HepG2 (cell line): ENCODE results near the gene HYDIN. TPM values are rescaled to one million over a fixed set of nuclear protein-coding genes. Genes with fewer than 3 reads are reported as not detected.

ENCODE experiments used
- ATF5 ChIP-seq: sonication (generic); formaldehyde crosslinking; IDR thresholded peaks from 2 replicates; pipeline ENCODE4 v1.4.0; 2020; ENCODE audit warnings: mild to moderate bottlenecking, low read depth, missing genetic modification reagents
- BCLAF1 ChIP-seq: fragments of 450-650 bp; IDR thresholded peaks from 2 replicates; pipeline ENCODE4 v1.6.1; 2017; ENCODE audit warnings: mild to moderate bottlenecking
- BORCS8-MEF2B ChIP-seq: sonication (generic); formaldehyde crosslinking; IDR thresholded peaks from 2 replicates; pipeline ENCODE4 v1.8.0; 2022; ENCODE audit warnings: mild to moderate bottlenecking, missing genetic modification reagents
- CHCHD3 ChIP-seq: sonication (generic); formaldehyde crosslinking; IDR thresholded peaks from 2 replicates; pipeline ENCODE4 v1.8.0; 2022; ENCODE audit warnings: mild to moderate bottlenecking, missing genetic modification reagents, moderate library complexity
- DR1 ChIP-seq: sonication (generic); formaldehyde crosslinking; IDR thresholded peaks from 2 replicates; pipeline ENCODE4 v1.8.0; 2021; ENCODE audit warnings: mild to moderate bottlenecking, missing genetic modification reagents, inconsistent platforms
- FOSL2 ChIP-seq: sonication (generic); formaldehyde crosslinking; IDR thresholded peaks from 2 replicates; pipeline ENCODE4 v1.4.0; 2020; ENCODE audit warnings: missing genetic modification reagents
- HIVEP1 ChIP-seq: sonication (generic); formaldehyde crosslinking; IDR thresholded peaks from 2 replicates; pipeline ENCODE4 v1.4.0; 2020; ENCODE audit warnings: mild to moderate bottlenecking, missing genetic modification reagents
- ISL2 ChIP-seq: sonication (generic); formaldehyde crosslinking; IDR thresholded peaks from 2 replicates; pipeline ENCODE4 v1.5.0; 2020; ENCODE audit warnings: missing genetic modification reagents
- RNF2 ChIP-seq: fragments of 450-650 bp; conservative IDR thresholded peaks from 2 replicates; pipeline ENCODE4 v1.6.1; 2016; ENCODE audit warnings: low read depth
- SALL2 ChIP-seq: sonication (generic); formaldehyde crosslinking; IDR thresholded peaks from 2 replicates; pipeline ENCODE4 v1.8.1; 2023; ENCODE audit warnings: mild to moderate bottlenecking, missing genetic modification reagents, inconsistent platforms
- SP2 ChIP-seq: sonication (generic); formaldehyde crosslinking; IDR thresholded peaks from 2 replicates; pipeline ENCODE4 v1.5.1; 2020; ENCODE audit warnings: mild to moderate bottlenecking, missing genetic modification reagents
- SRSF4 ChIP-seq: fragments of 200-400 bp; formaldehyde crosslinking; IDR thresholded peaks from one replicate; pipeline ENCODE4 v1.6.1; 2018; ENCODE audit warnings: mild to moderate bottlenecking, low read depth, low read length, moderate library complexity; ENCODE audit not compliant: poor library complexity, severe bottlenecking
- STAT5B ChIP-seq: sonication (generic); formaldehyde crosslinking; IDR thresholded peaks from 2 replicates; pipeline ENCODE4 v1.4.0; 2020; ENCODE audit warnings: missing genetic modification reagents
- SUZ12 ChIP-seq: fragments of 150-350 bp; IDR thresholded peaks from 2 replicates; pipeline ENCODE4 v1.6.1; 2014; ENCODE audit warnings: low read depth, low read length
- TEAD2 ChIP-seq: sonication (generic); formaldehyde crosslinking; IDR thresholded peaks from 2 replicates; pipeline ENCODE4 v1.9.0; 2021; ENCODE audit warnings: missing genetic modification reagents
- TFAP4 ChIP-seq: sonication (generic); IDR thresholded peaks from 2 replicates; pipeline ENCODE4 v1.6.1; 2016; ENCODE audit warnings: low read depth, borderline replicate concordance
- THRA ChIP-seq: sonication (generic); formaldehyde crosslinking; IDR thresholded peaks from 2 replicates; pipeline ENCODE4 v1.4.0; 2020; ENCODE audit warnings: missing genetic modification reagents, borderline replicate concordance
- ZFYVE20 ChIP-seq: sonication (generic); formaldehyde crosslinking; IDR thresholded peaks from 2 replicates; pipeline ENCODE4 v1.8.0; 2023; ENCODE audit warnings: low read depth, mild to moderate bottlenecking, moderate library complexity, missing genetic modification reagents, borderline replicate concordance
- ZNF235 ChIP-seq: sonication (generic); formaldehyde crosslinking; IDR thresholded peaks from 2 replicates; pipeline ENCODE4 v1.8.1; 2023; ENCODE audit warnings: mild to moderate bottlenecking, missing genetic modification reagents, borderline replicate concordance
- ZNF275 ChIP-seq: sonication (generic); formaldehyde crosslinking; IDR thresholded peaks from 2 replicates; pipeline ENCODE4 v1.8.0; 2022; ENCODE audit warnings: missing genetic modification reagents, mild to moderate bottlenecking, inconsistent platforms, borderline replicate concordance
- ZNF572 ChIP-seq: sonication (generic); formaldehyde crosslinking; IDR thresholded peaks from 2 replicates; pipeline ENCODE4 v1.5.1; 2020; ENCODE audit warnings: mild to moderate bottlenecking, missing genetic modification reagents
- ZNF576 ChIP-seq: sonication (generic); formaldehyde crosslinking; IDR thresholded peaks from 2 replicates; pipeline ENCODE4 v1.4.0; 2020; ENCODE audit warnings: mild to moderate bottlenecking, missing genetic modification reagents
- ZZZ3 ChIP-seq: sonication (generic); formaldehyde crosslinking; IDR thresholded peaks from 2 replicates; pipeline ENCODE4 v1.4.0; 2020; ENCODE audit warnings: missing genetic modification reagents, mild to moderate bottlenecking, borderline replicate concordance
- polyA plus RNA-seq, 8 experiments: library from polyadenylated mRNA; depleted of rRNA in 3 of 8; stranded (reverse) in 7 of 8; unstranded in 1 of 8; fragments of >200 nt; fragmentation: Illumina TruSeq in 4 of 8; extraction: Trizol in 4 of 8; gene quantifications; 2 replicates each; pipeline versions ENCODE4 v1.2.1 to v1.2.3, GENCODE V29; 2011 to 2016; ENCODE audit warnings: low read depth in 4 of 8, missing spikeins in 1 of 8, mixed read lengths in 1 of 8; ENCODE audit not compliant: insufficient read depth in 1 of 8
- total RNA-seq, 5 experiments: library from RNA; depleted of rRNA; stranded (reverse); fragments of >200 nt; fragmentation: Illumina TruSeq; extraction: Trizol; gene quantifications; 2 replicates each; pipeline ENCODE4 v1.2.3, GENCODE V29; 2016; ENCODE audit warnings: low read depth in 1 of 5

Gene HYDIN
- total and polyA plus RNA-seq, 2 of the 13 experiments (the other 11 are each of a cell fraction or from before 2014, with no cell fraction given): not detected

GRCh38 chr16:70800781-70801480 is 429.6 kb downstream of the HYDIN start, which contains the start of gene VAC14 (continued):
- TF ChIP-seq BCLAF1 (no peak), ZFYVE20 (CRISPR knock-in tag) (no peak), STAT5B (CRISPR knock-in tag) (no peak), FOSL2 (CRISPR knock-in tag) (peak; percentile 54), ZNF572 (no peak), TEAD2 (CRISPR knock-in tag) (no peak), ATF5 (CRISPR knock-in tag) (no peak), ZZZ3 (CRISPR knock-in tag) (no peak; the same call in 1 of the 2 replicates), ISL2 (CRISPR knock-in tag) (0 out of 2 replicates have a peak, but pooled peaks have one; percentile 37), HIVEP1 (no peak), BORCS8-MEF2B (peak; percentile 83), SUZ12 (no peak), SRSF4 (no peak), RNF2 (0 out of 2 replicates have a peak, but pooled peaks have one; percentile 76), SALL2 (no peak), THRA (CRISPR knock-in tag) (peak; percentile 35; the same call in 1 of the 2 replicates), DR1 (CRISPR knock-in tag) (peak; percentile 74; the same call in 1 of the 2 replicates), ZNF235 (CRISPR knock-in tag) (0 out of 2 replicates have a peak, but pooled peaks have one; percentile 75), CHCHD3 (CRISPR knock-in tag) (peak; percentile 27; the same call in 1 of the 2 replicates), TFAP4 (peak; percentile 50; the same call in 1 of the 2 replicates), SP2 (CRISPR knock-in tag) (peak; percentile 82), ZNF576 (CRISPR knock-in tag) (no peak), ZNF275 (CRISPR knock-in tag) (peak; percentile 69; the same call in 1 of the 2 replicates)
